Neutrophil (primary cell): Measurements from ENCODE around the gene RALGDS.

Experiments
- H3K27ac ChIP-seq: fragments of 200-600 bp; sonication (generic); 2 replicates; pipeline ENCODE4 v1.5.1; 2016; ENCODE audit warnings: mild to moderate bottlenecking, moderate library complexity
- H3K27me3 ChIP-seq: fragments of 200-600 bp; sonication (generic); 2 replicates; pipeline ENCODE4 v1.6.0; 2016; ENCODE audit warnings: mild to moderate bottlenecking
- H3K36me3 ChIP-seq: fragments of 200-600 bp; sonication (generic); 2 replicates; pipeline ENCODE4 v1.5.1; 2017
- H3K4me1 ChIP-seq, 2 experiments: fragments of 200-600 bp in 1 of 2; sonication (generic) in 1 of 2; 1 replicate in 1 of 2; 2 replicates in 1 of 2; pipeline versions ENCODE4 v1.5.1 to v1.6.1; 2013 to 2016; ENCODE audit warnings: low read depth in 1 of 2, low read length in 1 of 2, mild to moderate bottlenecking in 1 of 2, moderate library complexity in 1 of 2; ENCODE audit not compliant: control insufficient read depth in 1 of 2, insufficient read depth in 1 of 2
- H3K4me3 ChIP-seq, 2 experiments: fragments of 200-600 bp in 1 of 2; sonication (generic) in 1 of 2; 1 replicate in 1 of 2; 2 replicates in 1 of 2; pipeline ENCODE4 v1.5.1; 2013 to 2016; ENCODE audit warnings: low read depth in 1 of 2, low read length in 1 of 2, mild to moderate bottlenecking in 1 of 2, moderate library complexity in 1 of 2
- H3K9me3 ChIP-seq: fragments of 200-600 bp; sonication (generic); 2 replicates; pipeline ENCODE4 v1.5.1; 2016
- CTCF ChIP-seq: fragments of 200-600 bp; sonication (generic); IDR thresholded peaks from 2 replicates; pipeline ENCODE4 v1.5.1; 2016; ENCODE audit warnings: antibody characterized with exemption

Gene RALGDS

GRCh38 chr9:133130685-133131244 lies 9.7 kb upstream of the RALGDS start:
- Histone ChIP-seq H3K27ac (no peak overlapping the region), H3K4me1 (peaks cover 0 to 8% of the 10 kb centered on the region in 2 experiments), H3K9me3 (no peaks in the 10 kb centered on the region), H3K36me3 (no peaks in the 10 kb centered on the region), H3K4me3 (no peak overlapping the region), H3K27me3 (peaks cover 29% of the 10 kb centered on the region)
- TF ChIP-seq CTCF: no peak

- peaks cover 0 to 8% of the 10 kb centered on the region in 2 experiments for H3K4me1 ChIP-seq
Observed at GRCh38 chr9:133129001-133129795, 8.2 kb upstream of the RALGDS start.

GRCh38 chr9:133128152-133128551 lies 7.1 kb upstream of the RALGDS start:
- Histone ChIP-seq H3K9me3 (no peaks in the 10 kb centered on the region), H3K27ac (no peak overlapping the region), H3K36me3 (no peaks in the 10 kb centered on the region), H3K4me3 (no peak overlapping the region), H3K27me3 (peaks cover 52% of the 10 kb centered on the region), H3K4me1 (peaks cover 4 to 12% of the 10 kb centered on the region in 2 experiments)
- TF ChIP-seq CTCF: no peak

More at GRCh38 chr9:133129001-133129795, 8.2 kb upstream of the RALGDS start:
- no peak for TF ChIP-seq CTCF
- no peak overlapping the region for H3K4me3 ChIP-seq
- peaks cover 44% of the 10 kb centered on the region for H3K27me3 ChIP-seq
- no peaks in the 10 kb centered on the region for H3K9me3 ChIP-seq
- H3K36me3 ChIP-seq: no peaks in the 10 kb centered on the region
- H3K27ac ChIP-seq: no peak overlapping the region

- peaks cover 11 to 19% of the 10 kb centered on the region in 2 experiments for H3K4me1 ChIP-seq
- peaks cover 58% of the 10 kb centered on the region for H3K27me3 ChIP-seq
- no peak overlapping the region for H3K4me3 ChIP-seq
- no peak for TF ChIP-seq CTCF
- no peak overlapping the region for H3K27ac ChIP-seq
- H3K9me3 ChIP-seq: no peaks in the 10 kb centered on the region
- no peaks in the 10 kb centered on the region for H3K36me3 ChIP-seq
Observed at GRCh38 chr9:133127340-133127981, 6.4 kb upstream of the RALGDS start.

- no peaks in the 10 kb centered on the region for H3K36me3 ChIP-seq
- H3K4me1 ChIP-seq: peaks cover 17 to 26% of the 10 kb centered on the region in 2 experiments
- no peak overlapping the region for H3K4me3 ChIP-seq
- no peak for TF ChIP-seq CTCF
- H3K27me3 ChIP-seq: peaks cover 58% of the 10 kb centered on the region
- H3K27ac ChIP-seq: no peak overlapping the region
- no peaks in the 10 kb centered on the region for H3K9me3 ChIP-seq
Observed at GRCh38 chr9:133126697-133127339, 5.8 kb upstream of the RALGDS start.
